ENCODE measurements around the gene PADI1. TPM values are rescaled to one million over a fixed set of nuclear protein-coding genes. Genes with fewer than 3 reads are reported as not detected.

Gene PADI1
- total and polyA plus RNA-seq, 12 donors = 0.06 to 0.10 (median 0.08) TPM; not detected in 9

Small RNAs within 50 kb of the gene (microRNA-seq; reads per million reads assigned to microRNA genes)
- gene MIR3972 = 0 to 0.76 (median 0) reads per million in 3 donors

Small RNAs within 50 kb of the gene (small RNA-seq; reads per million reads assigned to genes)
- 0 reads per million in 2 donors for gene MIR3972

Other genes starting within 250 kb of the PADI1 start
- 10 to 100 TPM in 1 of 9 donors, 1 to 10 TPM in 7, under 1 TPM in 1; 0.79 to 16.7 (median 4.3) TPM for gene MFAP2, start 224.5 kb upstream of the PADI1 start, total RNA-seq
- 10 to 100 TPM in 2 of 3 donors, 1 to 10 TPM in 1; 2.1 to 17.7 (median 12.3) TPM for gene MFAP2, start 224.5 kb upstream of the PADI1 start, polyA plus RNA-seq
- 10 to 100 TPM in 8 of 9 donors, 1 to 10 TPM in 1; 6.0 to 82.4 (median 42.2) TPM for gene ATP13A2, start 193.2 kb upstream of the PADI1 start, total RNA-seq
- 10 to 100 TPM; 11.8 to 51.9 (median 34.1) TPM for gene ATP13A2, start 193.2 kb upstream of the PADI1 start, polyA plus RNA-seq
- gene SDHB, start 151.1 kb upstream of the PADI1 start, total RNA-seq = 100 to 1,000 TPM; 108 to 243 (median 158) TPM
- gene SDHB, start 151.1 kb upstream of the PADI1 start, polyA plus RNA-seq = 100 to 1,000 TPM in 1 of 3 donors, 10 to 100 TPM in 2; 52.3 to 228 (median 64.9) TPM
- under 1 TPM in 7 of 9 donors, not detected in 2; 0.28 to 0.88 (median 0.42) TPM for gene PADI2, start 85.7 kb upstream of the PADI1 start, total RNA-seq
- under 1 TPM; 0.20 to 0.48 (median 0.46) TPM for gene PADI2, start 85.7 kb upstream of the PADI1 start, polyA plus RNA-seq
- not detected for gene PADI3, start 44.0 kb downstream of the PADI1 start, total RNA-seq
- gene PADI3, start 44.0 kb downstream of the PADI1 start, polyA plus RNA-seq = not detected
- gene PADI4, start 103.1 kb downstream of the PADI1 start, total RNA-seq = under 1 TPM in 4 of 9 donors, not detected in 5; 0.17 to 0.61 (median 0.40) TPM
- under 1 TPM; 0.05 to 0.72 (median 0.27) TPM for gene PADI4, start 103.1 kb downstream of the PADI1 start, polyA plus RNA-seq
- not detected for gene PADI6, start 167.1 kb downstream of the PADI1 start, total RNA-seq
- not detected for gene PADI6, start 167.1 kb downstream of the PADI1 start, polyA plus RNA-seq
- 10 to 100 TPM; 23.5 to 38.3 (median 30.6) TPM for gene RCC2, start 234.5 kb downstream of the PADI1 start, total RNA-seq
- 10 to 100 TPM; 19.3 to 30.2 (median 26.7) TPM for gene RCC2, start 234.5 kb downstream of the PADI1 start, polyA plus RNA-seq

Data from adrenal gland (tissue), 12 donors.